Esophagus squamous epithelium (tissue), 4 donors: ENCODE data around the gene RAB40C.

Experiments used
- CTCF ChIP-seq, 6 experiments: fragments of 450-650 bp in 4 of 6; fragments of 200-600 bp in 2 of 6; sonication (generic) in 2 of 6; IDR thresholded peaks; one replicate each; pipeline ENCODE4 v1.5.1; 2016 to 2019; ENCODE audit warnings: antibody characterized with exemption in 6 of 6, mild to moderate bottlenecking in 4 of 6, moderate library complexity in 4 of 6
- POLR2A ChIP-seq, 4 donors: fragments of 450-650 bp; IDR thresholded peaks; one replicate each; pipeline ENCODE4 v1.6.1; 2017; ENCODE audit warnings: antibody characterized with exemption in 4 of 4, mild to moderate bottlenecking in 4 of 4, moderate library complexity in 3 of 4

- no peak for TF ChIP-seq CTCF (IDR thresholded peaks at IDR 0.05)
- no peak for TF ChIP-seq POLR2A (IDR thresholded peaks at IDR 0.05)
Measured at GRCh38 chr16:651844-652243, 62.0 kb downstream of the RAB40C start.
